Hepatocyte (in vitro differentiated cells): ENCODE results near the gene CAPN15. TPM values are rescaled to one million over a fixed set of nuclear protein-coding genes. Genes with fewer than 3 reads are reported as not detected.

Source experiments
- DNase-seq: peaks from one replicate; pipeline ENCODE4 v3.0.0-alpha.2; 2016; ENCODE audit warnings: low spot score
- H2AFZ ChIP-seq: fragments of 200-600 bp; sonication (generic); 2 replicates; pipeline ENCODE4 v1.6.0; 2016; ENCODE audit warnings: antibody characterized with exemption, mild to moderate bottlenecking
- H3K27ac ChIP-seq: fragments of 200-600 bp; sonication (generic); 2 replicates; pipeline ENCODE4 v1.5.1; 2016; ENCODE audit warnings: mild to moderate bottlenecking
- H3K27me3 ChIP-seq: fragments of 200-600 bp; sonication (generic); 2 replicates; pipeline ENCODE4 v1.6.1; 2016
- H3K36me3 ChIP-seq: fragments of 200-600 bp; sonication (generic); replicated peaks from 2 replicates; pipeline ENCODE4 v1.5.1; 2016; ENCODE audit warnings: low read depth; ENCODE audit not compliant: insufficient read depth
- H3K4me1 ChIP-seq: fragments of 200-600 bp; sonication (generic); 2 replicates; pipeline ENCODE4 v1.5.1; 2016; ENCODE audit warnings: mild to moderate bottlenecking, moderate library complexity; ENCODE audit not compliant: insufficient read depth
- H3K4me2 ChIP-seq: fragments of 200-600 bp; sonication (generic); 2 replicates; pipeline ENCODE4 v1.6.0; 2016
- H3K4me3 ChIP-seq: fragments of 200-600 bp; sonication (generic); 2 replicates; pipeline ENCODE4 v1.5.1; 2016; ENCODE audit warnings: mild to moderate bottlenecking
- H3K79me2 ChIP-seq: fragments of 200-600 bp; sonication (generic); 2 replicates; pipeline ENCODE4 v1.6.0; 2017; ENCODE audit warnings: mild to moderate bottlenecking
- H3K9me2 ChIP-seq: fragments of 200-600 bp; sonication (generic); replicated peaks from 2 replicates; pipeline ENCODE4 v1.6.0; 2017; ENCODE audit warnings: mild to moderate bottlenecking; ENCODE audit not compliant: insufficient read depth
- H3K9me3 ChIP-seq: fragments of 200-600 bp; sonication (generic); 2 replicates; pipeline ENCODE4 v1.5.1; 2016; ENCODE audit warnings: low read depth, mild to moderate bottlenecking
- H4K20me1 ChIP-seq: fragments of 200-600 bp; sonication (generic); 2 replicates; pipeline ENCODE4 v1.6.0; 2016; ENCODE audit warnings: mild to moderate bottlenecking; ENCODE audit not compliant: insufficient read depth, poor library complexity, severe bottlenecking
- CTCF ChIP-seq: fragments of 200-600 bp; sonication (generic); IDR thresholded peaks from 2 replicates; pipeline ENCODE4 v1.5.1; 2016; ENCODE audit warnings: antibody characterized with exemption, mild to moderate bottlenecking; ENCODE audit not compliant: poor library complexity
- EZH2 ChIP-seq: fragments of 200-600 bp; sonication (generic); IDR thresholded peaks from 2 replicates; pipeline ENCODE4 v1.6.1; 2016; ENCODE audit warnings: antibody characterized with exemption, mild to moderate bottlenecking, borderline replicate concordance
- EZH2phosphoT487 ChIP-seq: fragments of 200-600 bp; sonication (generic); IDR thresholded peaks from one replicate; pipeline ENCODE4 v1.6.1; 2018; ENCODE audit warnings: antibody characterized with exemption, mild to moderate bottlenecking, low read depth, moderate library complexity; ENCODE audit not compliant: unreplicated experiment, severe bottlenecking
- WGBS: methylation state at CpG from one replicate; pipeline ENCODE4 v1.1.6; 2016; ENCODE audit warnings: low lambda C conversion rate; ENCODE audit errors: missing lambda C conversion rate; 5-methylcytosine and 5-hydroxymethylcytosine counted together
- polyA plus RNA-seq: library from polyadenylated mRNA; unstranded; fragments of >200 nt; fragmentation: Nextera tagmentation; extraction: Ambion mirVana; gene quantifications from 2 replicates; pipeline ENCODE4 v1.2.1, GENCODE V29; 2016
- total RNA-seq: library from RNA; depleted of rRNA; stranded (reverse); fragments of >200 nt; gene quantifications from 2 replicates; pipeline ENCODE4 v1.2.3, GENCODE V29; 2014

CAPN15 gene
- total and polyA plus RNA-seq, 2 experiments from 2014 or later = 41.7 to 42.7 TPM

- Histone ChIP-seq H3K27ac (no peak overlapping the region), H3K79me2 (no peaks in the 10 kb centered on the region), H3K27me3 (peaks cover 27% of the 10 kb centered on the region), H3K4me3 (no peak overlapping the region), H2AFZ (no peak overlapping the region), H3K4me2 (no peak overlapping the region), H3K36me3 (no peaks in the 10 kb centered on the region), H4K20me1 (no peaks in the 10 kb centered on the region), H3K9me2 (no peaks in the 10 kb centered on the region), H3K9me3 (no peaks in the 10 kb centered on the region), H3K4me1 (no peaks in the 10 kb centered on the region)
- no peak for DNase-seq
- 87% methylated on average over 18 of the region's 32 CpGs for WGBS
- TF ChIP-seq CTCF = no peak
- no peak for TF ChIP-seq EZH2phosphoT487
- no peak for TF ChIP-seq EZH2
Observed at GRCh38 chr16:556474-557173, 29.1 kb downstream of the CAPN15 start.

GRCh38 chr16:557463-558297, 30.2 kb downstream of the CAPN15 start:
- Histone ChIP-seq H3K27ac (no peak overlapping the region), H3K4me3 (no peak overlapping the region), H3K79me2 (no peaks in the 10 kb centered on the region), H4K20me1 (no peaks in the 10 kb centered on the region), H3K4me2 (no peak overlapping the region), H3K9me2 (no peaks in the 10 kb centered on the region), H3K27me3 (peaks cover 30% of the 10 kb centered on the region), H3K36me3 (no peaks in the 10 kb centered on the region), H3K9me3 (no peaks in the 10 kb centered on the region), H3K4me1 (no peaks in the 10 kb centered on the region), H2AFZ (no peak overlapping the region)
- DNase-seq = no peak
- WGBS = 91% methylated on average over 22 of the region's 23 CpGs
- no peak for TF ChIP-seq EZH2
- no peak for TF ChIP-seq EZH2phosphoT487
- TF ChIP-seq CTCF = no peak

GRCh38 chr16:558298-559020, 30.9 kb downstream of the CAPN15 start:
- 75% methylated on average over 21 of the region's 22 CpGs for WGBS
- H3K4me2 ChIP-seq = no peak overlapping the region
- H3K36me3 ChIP-seq = no peaks in the 10 kb centered on the region
- no peaks in the 10 kb centered on the region for H3K9me3 ChIP-seq
- no peaks in the 10 kb centered on the region for H3K9me2 ChIP-seq
- H3K27ac ChIP-seq = no peak overlapping the region
- H3K4me3 ChIP-seq = no peak overlapping the region
- H3K4me1 ChIP-seq = no peaks in the 10 kb centered on the region
- TF ChIP-seq EZH2phosphoT487 = no peak
- no peaks in the 10 kb centered on the region for H3K79me2 ChIP-seq
- no peak for DNase-seq
- no peak overlapping the region for H2AFZ ChIP-seq
- H4K20me1 ChIP-seq = no peaks in the 10 kb centered on the region
- H3K27me3 ChIP-seq = peaks cover 30% of the 10 kb centered on the region
